ENCODE results near the gene DIAPH2.

GRCh38 chrX:97471071-97471470 is 786.4 kb downstream of the DIAPH2 start:
- TF ChIP-seq CTCF (IDR thresholded peaks at IDR 0.05) = no peak
- no peak for TF ChIP-seq POLR2A (IDR thresholded peaks at IDR 0.05)
